SU-DHL-6 (cell line): ENCODE data around the gene SNTB2.

ENCODE experiments used
- H2AFZ ChIP-seq: fragments of 200-600 bp; sonication (generic); 2 replicates; pipeline ENCODE4 v1.6.1; 2014; ENCODE audit warnings: low read depth, mild to moderate bottlenecking, moderate library complexity, mixed read lengths, antibody characterized with exemption, low read length; ENCODE audit not compliant: severe bottlenecking
- H3F3A ChIP-seq: fragments of 200-600 bp; shearing (Covaris generic); 2 replicates; pipeline ENCODE4 v1.6.0; 2016; ENCODE audit warnings: antibody characterized with exemption, mild to moderate bottlenecking; ENCODE audit not compliant: insufficient read depth
- H3K27ac ChIP-seq: fragments of 200-600 bp; sonication (generic); 2 replicates; pipeline ENCODE4 v1.5.1; 2016; ENCODE audit warnings: low read depth, mild to moderate bottlenecking, low read length, moderate library complexity, mixed read lengths
- H3K27me3 ChIP-seq: fragments of 200-600 bp; sonication (generic), shearing (Covaris generic); 2 replicates; pipeline ENCODE4 v1.6.0; 2014; ENCODE audit warnings: mild to moderate bottlenecking, low read length
- H3K36me3 ChIP-seq: fragments of 200-600 bp; sonication (generic); 2 replicates; pipeline ENCODE4 v1.6.1; 2014; ENCODE audit warnings: mild to moderate bottlenecking, low read length, mixed read lengths
- H3K4me2 ChIP-seq: fragments of 300-600, 200-600 bp; shearing (Covaris generic), sonication (generic); 2 replicates; pipeline ENCODE4 v1.6.0; 2014; ENCODE audit warnings: low read length, low read depth, mild to moderate bottlenecking; ENCODE audit not compliant: poor library complexity, severe bottlenecking
- H3K4me3 ChIP-seq: fragments of 200-600 bp; sonication (generic); 2 replicates; pipeline ENCODE4 v1.5.1; 2014; ENCODE audit warnings: antibody characterized with exemption, low read length, mild to moderate bottlenecking, mixed read lengths; ENCODE audit not compliant: insufficient read depth, poor library complexity, severe bottlenecking
- H3K79me2 ChIP-seq: fragments of 200-600 bp; sonication (generic); 2 replicates; pipeline ENCODE4 v1.6.1; 2014; ENCODE audit warnings: mild to moderate bottlenecking, low read length, moderate library complexity; ENCODE audit not compliant: insufficient read depth
- H3K9ac ChIP-seq: fragments of 200-600 bp; sonication (generic); 2 replicates; pipeline ENCODE4 v1.7.0; 2014; ENCODE audit warnings: mild to moderate bottlenecking, low read length
- H3K9me2 ChIP-seq: fragments of 200-600 bp; sonication (generic); replicated peaks from 2 replicates; pipeline ENCODE4 v1.6.1; 2014; ENCODE audit warnings: low read length; ENCODE audit not compliant: insufficient read depth
- H3K9me3 ChIP-seq: fragments of 200-600 bp; sonication (generic); 2 replicates; pipeline ENCODE4 v1.6.1; 2014; ENCODE audit warnings: low read length, mixed read lengths; ENCODE audit not compliant: insufficient read depth
- H4K20me1 ChIP-seq: fragments of 200-600 bp; sonication (generic); 2 replicates; pipeline ENCODE4 v1.6.1; 2014; ENCODE audit warnings: low read depth, mild to moderate bottlenecking, antibody characterized with exemption, low read length, moderate library complexity, mixed read lengths
- CTCF ChIP-seq: fragments of 200-600 bp; sonication (generic); IDR thresholded peaks from one replicate; pipeline ENCODE4 v1.5.1; 2017; ENCODE audit warnings: antibody characterized with exemption, mild to moderate bottlenecking, low read length, moderate library complexity; ENCODE audit not compliant: insufficient read depth, poor library complexity, severe bottlenecking
- EZH2phosphoT487 ChIP-seq: fragments of 200-600 bp; sonication (generic), shearing (Covaris generic); conservative IDR thresholded peaks from 2 replicates; pipeline ENCODE4 v1.6.1; 2018; ENCODE audit warnings: mild to moderate bottlenecking, antibody characterized with exemption, low read length, moderate library complexity, mixed read lengths

SNTB2 gene

GRCh38 chr16:69239851-69240250, 52.9 kb downstream of the SNTB2 start:
- no peaks in the 10 kb centered on the region for H3K27me3 ChIP-seq
- H3K9ac ChIP-seq, result no peak overlapping the region
- no peak overlapping the region for H3K4me3 ChIP-seq
- no peak overlapping the region for H3K4me2 ChIP-seq
- H3K79me2 ChIP-seq, result peaks cover 24% of the 10 kb centered on the region
- no peaks in the 10 kb centered on the region for H3F3A ChIP-seq
- TF ChIP-seq EZH2phosphoT487 (no peak), CTCF (no peak)
- no peak overlapping the region for H2AFZ ChIP-seq
- no peaks in the 10 kb centered on the region for H3K9me2 ChIP-seq
- no peaks in the 10 kb centered on the region for H3K36me3 ChIP-seq
- no peak overlapping the region for H3K27ac ChIP-seq
- no peaks in the 10 kb centered on the region for H4K20me1 ChIP-seq
- no peaks in the 10 kb centered on the region for H3K9me3 ChIP-seq

GRCh38 chr16:69240331-69240730, 53.4 kb downstream of the SNTB2 start:
- Histone ChIP-seq H3K4me2 (no peak overlapping the region), H3K27ac (no peak overlapping the region), H3K9me2 (no peaks in the 10 kb centered on the region), H3K79me2 (peaks cover 19% of the 10 kb centered on the region), H3K9me3 (no peaks in the 10 kb centered on the region), H3F3A (no peaks in the 10 kb centered on the region), H3K4me3 (no peak overlapping the region), H3K9ac (no peak overlapping the region), H4K20me1 (no peaks in the 10 kb centered on the region), H2AFZ (no peak overlapping the region), H3K27me3 (no peaks in the 10 kb centered on the region), H3K36me3 (no peaks in the 10 kb centered on the region; the same call in 1 of the 2 replicates)
- TF ChIP-seq CTCF (no peak), EZH2phosphoT487 (no peak)

GRCh38 chr16:69241926-69242325, 55.0 kb downstream of the SNTB2 start:
- Histone ChIP-seq H3K36me3 (peaks cover 5% of the 10 kb centered on the region; the same call in 1 of the 2 replicates), H3K9me3 (no peaks in the 10 kb centered on the region), H3F3A (no peaks in the 10 kb centered on the region), H3K79me2 (peaks cover 10% of the 10 kb centered on the region), H3K4me3 (no peak overlapping the region), H3K27me3 (no peaks in the 10 kb centered on the region), H4K20me1 (no peaks in the 10 kb centered on the region), H3K9me2 (no peaks in the 10 kb centered on the region), H2AFZ (no peak overlapping the region), H3K27ac (no peak overlapping the region), H3K4me2 (no peak overlapping the region), H3K9ac (no peak overlapping the region)
- no peak for TF ChIP-seq CTCF
- TF ChIP-seq EZH2phosphoT487, result no peak

- H3K36me3 ChIP-seq, result peaks cover 5% of the 10 kb centered on the region; the same call in 1 of the 2 replicates
- no peak overlapping the region for H3K27ac ChIP-seq
- H3K9me2 ChIP-seq, result no peaks in the 10 kb centered on the region
- H3K9ac ChIP-seq, result no peak overlapping the region
- H2AFZ ChIP-seq, result no peak overlapping the region
- H3K4me3 ChIP-seq, result no peak overlapping the region
- no peak for TF ChIP-seq CTCF
- TF ChIP-seq EZH2phosphoT487, result no peak
- H3K79me2 ChIP-seq, result peaks cover 10% of the 10 kb centered on the region
- no peaks in the 10 kb centered on the region for H3F3A ChIP-seq
- no peaks in the 10 kb centered on the region for H3K27me3 ChIP-seq
- no peaks in the 10 kb centered on the region for H3K9me3 ChIP-seq
- no peak overlapping the region for H3K4me2 ChIP-seq
- H4K20me1 ChIP-seq, result no peaks in the 10 kb centered on the region
Observed at GRCh38 chr16:69243479-69243878, 56.5 kb downstream of the SNTB2 start.
